ENCODE results near the gene FGFR3.
A peak's percentile ranks its signal among the peaks of the same experiment; 100 is the strongest.

FGFR3 gene

DNA sequence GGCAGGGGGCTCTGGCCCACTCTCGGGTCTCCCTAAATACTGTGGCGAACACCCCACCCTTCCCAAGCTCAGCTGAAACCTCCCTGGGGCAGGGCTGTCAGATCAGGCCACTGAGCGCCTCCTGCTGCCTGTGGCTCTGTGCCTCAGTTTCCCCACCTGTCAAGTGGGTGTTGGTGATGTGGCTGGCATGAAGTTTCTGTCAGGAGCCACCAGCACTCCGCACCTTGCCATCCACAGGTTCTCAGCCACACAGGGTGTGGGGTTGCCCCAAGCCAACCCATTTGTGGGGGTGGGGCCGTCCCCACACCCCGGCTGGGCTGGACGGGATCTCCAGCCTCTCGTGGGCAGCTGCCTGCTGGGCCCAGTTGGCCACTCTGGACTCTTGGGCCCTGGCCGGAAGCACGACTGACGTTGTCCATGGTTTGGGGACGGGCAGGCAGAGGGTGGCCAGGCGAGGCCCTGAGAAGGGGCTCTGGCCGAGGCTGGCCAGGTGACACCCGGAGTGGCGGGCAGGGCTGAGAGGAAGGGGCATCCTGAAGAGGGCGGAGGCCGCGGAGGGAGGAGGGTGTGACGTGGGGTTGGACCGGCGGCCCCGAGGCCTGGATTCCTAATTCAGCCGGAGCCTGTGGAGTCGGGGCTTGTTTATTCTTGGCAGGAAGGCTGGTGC is 5.5 kb upstream of the FGFR3 start:
- no peak overlapping the region for H3K4me3 ChIP-seq (ENCODE audit: low read depth, low read length)
- TF ChIP-seq CTCF (IDR thresholded peaks at IDR 0.05; ENCODE audit: control insufficient read depth, extremely low read depth, insufficient read depth) = no peak
- no peak for DNase-seq (ENCODE audit: low read depth)

DNA sequence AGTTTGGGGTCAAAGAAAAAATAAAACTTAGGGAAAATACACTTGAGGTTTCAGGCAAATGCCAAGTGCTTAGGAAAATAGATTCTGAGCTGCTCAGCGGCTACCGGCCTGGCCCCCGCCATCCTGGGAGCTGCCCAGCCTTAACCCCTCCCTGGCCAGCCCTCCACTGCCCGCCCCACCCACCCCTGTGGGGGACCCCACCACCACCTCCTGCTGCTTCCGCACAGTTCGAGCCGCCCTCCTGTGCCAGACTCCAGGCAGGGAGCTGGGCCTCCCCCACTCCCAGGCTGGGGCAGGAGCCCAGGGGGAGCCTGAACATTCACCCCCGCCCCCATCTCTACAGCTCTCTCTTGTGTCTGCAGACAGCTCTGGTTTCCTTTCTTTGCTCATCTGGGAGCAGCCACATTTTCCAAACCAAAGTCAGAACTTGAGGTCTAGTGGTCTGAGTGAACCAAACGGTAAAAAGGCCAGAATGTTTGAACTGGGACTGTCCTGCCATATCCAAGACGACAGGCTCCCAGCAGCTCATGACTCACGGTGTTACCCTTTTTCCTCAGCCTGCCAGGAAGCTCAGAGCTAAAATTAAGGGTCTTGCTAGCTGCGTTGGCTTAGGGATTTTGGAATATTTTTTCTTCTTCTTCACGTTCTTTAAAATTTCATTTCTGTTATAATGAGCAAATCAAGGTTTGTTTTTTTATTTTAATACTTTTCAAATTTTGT is 4.7 kb upstream of the FGFR3 start:
- DNase-seq (ENCODE audit: low read depth) = no peak
- TF ChIP-seq CTCF (IDR thresholded peaks at IDR 0.05; ENCODE audit: control insufficient read depth, extremely low read depth, insufficient read depth) = no peak
- H3K4me3 ChIP-seq (ENCODE audit: low read depth, low read length) = no peak overlapping the region

GRCh38 chr4:1789552-1789951 is 3.5 kb upstream of the FGFR3 start:
- H3K4me3 ChIP-seq (ENCODE audit: low read depth, low read length) = no peak overlapping the region
- TF ChIP-seq CTCF (IDR thresholded peaks at IDR 0.05; ENCODE audit: control insufficient read depth, extremely low read depth, insufficient read depth) = no peak
- DNase-seq (ENCODE audit: low read depth) = no peak

DNA sequence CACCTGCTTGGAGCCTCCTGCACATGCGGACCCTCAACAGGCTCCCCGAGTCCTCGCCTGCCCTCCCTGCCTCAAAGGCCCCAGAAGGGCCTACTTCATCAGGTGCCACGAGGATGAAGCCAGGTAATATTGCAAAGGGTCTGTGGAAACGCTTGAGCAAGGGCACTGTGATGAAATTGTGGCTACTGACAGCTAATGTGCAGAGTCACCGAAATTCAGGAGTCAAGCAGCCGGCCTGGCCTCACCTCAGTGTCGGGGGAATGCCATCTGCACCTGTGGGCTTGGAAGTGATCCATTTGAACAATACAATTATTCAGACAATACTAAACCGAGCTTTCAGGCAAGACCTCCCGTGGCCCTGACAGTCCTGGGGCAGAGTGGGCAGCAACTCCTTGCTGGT is 3.1 kb upstream of the FGFR3 start:
- no peak overlapping the region for H3K4me3 ChIP-seq (ENCODE audit: low read depth, low read length)
- TF ChIP-seq CTCF (IDR thresholded peaks at IDR 0.05; ENCODE audit: control insufficient read depth, extremely low read depth, insufficient read depth) = no peak
- no peak for DNase-seq (ENCODE audit: low read depth)

- DNase-seq (ENCODE audit: low read depth) = no peak
Observed at GRCh38 chr4:1792158-1792831, 798 bp upstream of the FGFR3 start.

DNA sequence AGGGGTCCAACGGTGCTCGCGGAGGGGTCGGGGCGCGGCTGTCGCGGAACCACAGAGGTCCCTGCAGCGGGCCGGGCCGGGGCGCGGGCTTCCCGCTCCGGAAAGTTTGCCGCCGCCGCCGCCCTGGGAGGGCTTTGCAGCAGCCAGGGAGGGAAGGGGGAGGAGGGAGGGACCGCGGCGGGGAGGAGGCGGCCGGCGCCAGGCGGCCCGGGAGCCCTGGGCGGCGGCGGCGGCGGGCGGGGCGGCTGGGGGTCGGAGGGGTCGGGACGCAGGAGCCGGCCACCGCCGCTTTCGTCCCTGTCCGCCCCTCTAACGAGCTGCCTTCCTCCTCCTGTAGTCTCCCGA is 375 bp downstream of the FGFR3 start:
- DNase-seq (ENCODE audit: low read depth) = no peak
- no peak for TF ChIP-seq CTCF (IDR thresholded peaks at IDR 0.05; ENCODE audit: control insufficient read depth, extremely low read depth, insufficient read depth)
- peak overlapping the region; percentile 21 for H3K4me3 ChIP-seq (ENCODE audit: low read depth, low read length)

More at GRCh38 chr4:1792158-1792831, 798 bp upstream of the FGFR3 start:
- no peak for TF ChIP-seq CTCF (IDR thresholded peaks at IDR 0.05; ENCODE audit: control insufficient read depth, extremely low read depth, insufficient read depth)
- H3K4me3 ChIP-seq (ENCODE audit: low read depth, low read length) = no peak overlapping the region

All from LNCaP clone FGC (cell line).